Esophagus muscularis mucosa (tissue), 3 donors: ENCODE measurements around the gene CTDNEP1.

Experiments
- POLR2A ChIP-seq: fragments of 450-650 bp; IDR thresholded peaks from one replicate; pipeline ENCODE4 v1.6.1; 2017; ENCODE audit warnings: antibody characterized with exemption, moderate library complexity, mild to moderate bottlenecking, low read depth
- POLR2AphosphoS5 ChIP-seq, 2 donors: sonication (generic); formaldehyde crosslinking; IDR thresholded peaks; one replicate each; pipeline ENCODE4 v1.6.1; 2017; ENCODE audit warnings: antibody characterized with exemption in 2 of 2
- TF ChIP-seq, protein P1 (sequence below), 3 experiments: fragments of 200-600 bp in 2 of 3; fragments of 450-650 bp in 1 of 3; sonication (generic) in 2 of 3; IDR thresholded peaks; one replicate each; pipeline ENCODE4 v1.5.1; 2017 to 2019; ENCODE audit warnings: antibody characterized with exemption in 3 of 3, mild to moderate bottlenecking in 2 of 3, moderate library complexity in 1 of 3

GRCh38 chr17:7258731-7259554 is 7.4 kb upstream of the CTDNEP1 start:
- TF ChIP-seq POLR2A: no peak
- TF ChIP-seq, protein P1, sequence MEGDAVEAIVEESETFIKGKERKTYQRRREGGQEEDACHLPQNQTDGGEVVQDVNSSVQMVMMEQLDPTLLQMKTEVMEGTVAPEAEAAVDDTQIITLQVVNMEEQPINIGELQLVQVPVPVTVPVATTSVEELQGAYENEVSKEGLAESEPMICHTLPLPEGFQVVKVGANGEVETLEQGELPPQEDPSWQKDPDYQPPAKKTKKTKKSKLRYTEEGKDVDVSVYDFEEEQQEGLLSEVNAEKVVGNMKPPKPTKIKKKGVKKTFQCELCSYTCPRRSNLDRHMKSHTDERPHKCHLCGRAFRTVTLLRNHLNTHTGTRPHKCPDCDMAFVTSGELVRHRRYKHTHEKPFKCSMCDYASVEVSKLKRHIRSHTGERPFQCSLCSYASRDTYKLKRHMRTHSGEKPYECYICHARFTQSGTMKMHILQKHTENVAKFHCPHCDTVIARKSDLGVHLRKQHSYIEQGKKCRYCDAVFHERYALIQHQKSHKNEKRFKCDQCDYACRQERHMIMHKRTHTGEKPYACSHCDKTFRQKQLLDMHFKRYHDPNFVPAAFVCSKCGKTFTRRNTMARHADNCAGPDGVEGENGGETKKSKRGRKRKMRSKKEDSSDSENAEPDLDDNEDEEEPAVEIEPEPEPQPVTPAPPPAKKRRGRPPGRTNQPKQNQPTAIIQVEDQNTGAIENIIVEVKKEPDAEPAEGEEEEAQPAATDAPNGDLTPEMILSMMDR (IDR thresholded peaks at IDR 0.05): no peak
- TF ChIP-seq POLR2AphosphoS5 (IDR thresholded peaks at IDR 0.05): no peak
